Body of pancreas (tissue), 4 donors: Measurements from ENCODE around the gene MYBPC1. TPM values are rescaled to one million over a fixed set of nuclear protein-coding genes. Genes with fewer than 3 reads are reported as not detected.
"Not testable (repeated sequence)": the region's sequence is repeated elsewhere in the genome, so short reads cannot be mapped to it uniquely, and the experiment has no call there.

ENCODE experiments used
- ATAC-seq: fragments of 150-250 bp; one replicate; pipeline ENCODE4 v1.9.1; 2016
- DNase-seq, 4 donors: peaks; one replicate each; pipeline ENCODE4 v3.0.0-alpha.2; 2019
- H3K27ac ChIP-seq, 4 donors: fragments of 200-600 bp; sonication (generic); 1 replicate in 3 of 4; 2 replicates in 1 of 4; pipeline versions ENCODE4 v1.5.1 to v1.6.1; 2016 to 2019; ENCODE audit warnings: mild to moderate bottlenecking in 1 of 4, mixed read lengths in 1 of 4, moderate library complexity in 1 of 4
- H3K27me3 ChIP-seq, 2 donors: fragments of 200-600 bp; sonication (generic); one replicate each; pipeline ENCODE4 v1.6.0; 2016; ENCODE audit warnings: mild to moderate bottlenecking in 1 of 2
- H3K36me3 ChIP-seq, 2 donors: fragments of 200-600 bp; sonication (generic); replicated peaks in 1 of 2; 2 replicates each; pipeline ENCODE4 v1.5.1; 2016; ENCODE audit warnings: low read depth in 2 of 2; ENCODE audit not compliant: insufficient read depth in 1 of 2
- H3K4me1 ChIP-seq: fragments of 200-600 bp; sonication (generic); one replicate; pipeline ENCODE4 v1.6.0; 2016
- H3K4me3 ChIP-seq, 2 donors: fragments of 200-600 bp; sonication (generic); 1 replicate in 1 of 2; 2 replicates in 1 of 2; pipeline ENCODE4 v1.5.1; 2016 to 2019
- H3K9me3 ChIP-seq, 3 donors: fragments of 200-600 bp; sonication (generic); 1 replicate in 2 of 3; 2 replicates in 1 of 3; pipeline ENCODE4 v1.5.1; 2016
- CTCF ChIP-seq, 7 experiments: fragments of 450-650 bp in 4 of 7; fragments of 200-600 bp in 3 of 7; sonication (generic) in 3 of 7; IDR thresholded peaks; one replicate each; pipeline ENCODE4 v1.5.1; 2016 to 2019; ENCODE audit warnings: antibody characterized with exemption in 7 of 7
- POLR2A ChIP-seq, 3 donors: fragments of 450-650 bp; IDR thresholded peaks; one replicate each; pipeline ENCODE4 v1.6.1; 2016; ENCODE audit warnings: antibody characterized with exemption in 3 of 3, mild to moderate bottlenecking in 2 of 3
- WGBS, 2 donors: methylation state at CpG; one replicate each; pipeline ENCODE4 v1.1.5; 2017; 5-methylcytosine and 5-hydroxymethylcytosine counted together
- intact Hi-C: fragments of 100-400 bp; cut with DNase I; formaldehyde crosslinking; loops from one replicate; pipeline ENCODE4 v1.15.1; 2023
- total RNA-seq, 2 donors: library from RNA; depleted of rRNA; stranded (reverse); fragments of >200 nt; gene quantifications; one replicate each; pipeline ENCODE4 v1.1.0, GENCODE V29; 2016

MYBPC1 gene
- under 1 TPM; 0.66 to 0.78 TPM for total RNA-seq

- Histone ChIP-seq H3K36me3 (no peaks in the 10 kb centered on the region), H3K27me3 (no peaks in the 10 kb centered on the region), H3K4me1 (peaks cover 20% of the 10 kb centered on the region), H3K9me3 (no peaks in the 10 kb centered on the region), H3K4me3 (no peak within 1 kb of the TSS), H3K27ac (no peak within 1 kb of the TSS)
- no peak for TF ChIP-seq CTCF (IDR thresholded peaks at IDR 0.05)
- TF ChIP-seq POLR2A (IDR thresholded peaks at IDR 0.05): no peak
- intact Hi-C loops: no loop called here
- 63 to 66% methylated on average over 6 of the region's 6 CpGs for WGBS, 2 donors
- DNase-seq (no peak), ATAC-seq (no peak)
Measured at GRCh38 chr12:101594700-101595099, at the start of gene MYBPC1. TSS of gene MYBPC1 (plus strand) at chr12:101594971. CDS start at chr12:101595071, 100 bp downstream.

- DNase-seq (no peak), ATAC-seq (no peak)
- Histone ChIP-seq H3K27ac (no peak overlapping the region), H3K36me3 (no peaks in the 10 kb centered on the region), H3K4me1 (peaks cover 3% of the 10 kb centered on the region), H3K4me3 (no peak overlapping the region), H3K27me3 (no peaks in the 10 kb centered on the region), H3K9me3 (no peaks in the 10 kb centered on the region)
- TF ChIP-seq POLR2A (IDR thresholded peaks at IDR 0.05) (no peak), CTCF (IDR thresholded peaks at IDR 0.05) (no peak)
- intact Hi-C loops: no loop called here
- WGBS, 2 donors: 40 to 45% methylated on average over 6 of the region's 6 CpGs
Measured at GRCh38 chr12:101551362-101552114, 43.2 kb upstream of the MYBPC1 start.

- DNase-seq (peak in 3 of 4 donors; percentile 4 to 29 (median 6)), ATAC-seq (no peak)
- intact Hi-C loops: no loop called here
- H3K4me3 ChIP-seq: no peak overlapping the region
- TF ChIP-seq POLR2A (IDR thresholded peaks at IDR 0.05): no peak
- TF ChIP-seq CTCF (IDR thresholded peaks at IDR 0.05): no peak
- H3K27me3 ChIP-seq: no peaks in the 10 kb centered on the region
- no peaks in the 10 kb centered on the region for H3K36me3 ChIP-seq
- H3K27ac ChIP-seq: no peak overlapping the region
- 53 to 55% methylated on average over 4 of the region's 4 CpGs for WGBS, 2 donors
- no peaks in the 10 kb centered on the region for H3K9me3 ChIP-seq
- H3K4me1 ChIP-seq: peaks cover 3% of the 10 kb centered on the region
Measured at GRCh38 chr12:101552277-101552676, 42.5 kb upstream of the MYBPC1 start.

GRCh38 chr12:101557094-101557493, 37.7 kb upstream of the MYBPC1 start:
- Histone ChIP-seq H3K9me3 (no peaks in the 10 kb centered on the region), H3K27me3 (no peaks in the 10 kb centered on the region), H3K4me1 (no peaks in the 10 kb centered on the region), H3K4me3 (no peak overlapping the region), H3K36me3 (no peaks in the 10 kb centered on the region), H3K27ac (no peak overlapping the region)
- TF ChIP-seq POLR2A (IDR thresholded peaks at IDR 0.05) (no peak), CTCF (IDR thresholded peaks at IDR 0.05) (no peak)
- intact Hi-C loops: no loop called here
- 66 to 76% methylated on average over 4 of the region's 4 CpGs for WGBS, 2 donors
- ATAC-seq (no peak), DNase-seq (no peak)

- H3K36me3 ChIP-seq, intact Hi-C loops, H3K4me3 ChIP-seq, H3K27ac ChIP-seq, ATAC-seq, DNase-seq, H3K4me1 ChIP-seq, H3K27me3 ChIP-seq, H3K9me3 ChIP-seq: not testable (repeated sequence)
- 87 to 93% methylated on average over 7 of the region's 7 CpGs for WGBS, 2 donors
Measured at GRCh38 chr12:101558726-101559125, 36.0 kb upstream of the MYBPC1 start.
